GM12872 (cell line): Measurements from ENCODE around the gene ST14.

Experiments used
- TF ChIP-seq, protein P1 (sequence below): IDR thresholded peaks from 3 replicates; pipeline ENCODE4 v1.5.1; 2011; ENCODE audit warnings: low read depth, mild to moderate bottlenecking, low read length, moderate library complexity; ENCODE audit not compliant: insufficient read depth

ST14 gene

DNA sequence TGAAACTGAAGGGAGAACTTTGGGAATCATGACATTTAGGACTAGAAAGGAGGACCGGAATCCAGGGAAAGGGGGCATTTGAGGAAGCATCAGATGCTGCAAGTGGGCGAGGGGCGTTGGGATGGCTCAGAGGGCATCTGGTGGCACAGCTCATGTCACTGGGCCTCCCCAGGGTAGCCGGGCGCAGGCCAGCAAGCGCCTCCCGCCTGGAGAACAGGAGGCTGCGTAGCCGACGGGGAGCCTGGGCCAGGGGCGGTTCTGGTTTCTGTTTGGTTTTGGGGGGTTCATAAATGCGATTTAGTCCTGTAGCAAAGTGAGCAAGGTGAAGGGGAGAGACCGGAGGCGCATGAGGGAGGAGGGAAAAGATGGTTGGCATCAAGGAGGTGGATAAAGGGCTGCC is 443 bp upstream of the ST14 start:
- TF ChIP-seq, protein P1, sequence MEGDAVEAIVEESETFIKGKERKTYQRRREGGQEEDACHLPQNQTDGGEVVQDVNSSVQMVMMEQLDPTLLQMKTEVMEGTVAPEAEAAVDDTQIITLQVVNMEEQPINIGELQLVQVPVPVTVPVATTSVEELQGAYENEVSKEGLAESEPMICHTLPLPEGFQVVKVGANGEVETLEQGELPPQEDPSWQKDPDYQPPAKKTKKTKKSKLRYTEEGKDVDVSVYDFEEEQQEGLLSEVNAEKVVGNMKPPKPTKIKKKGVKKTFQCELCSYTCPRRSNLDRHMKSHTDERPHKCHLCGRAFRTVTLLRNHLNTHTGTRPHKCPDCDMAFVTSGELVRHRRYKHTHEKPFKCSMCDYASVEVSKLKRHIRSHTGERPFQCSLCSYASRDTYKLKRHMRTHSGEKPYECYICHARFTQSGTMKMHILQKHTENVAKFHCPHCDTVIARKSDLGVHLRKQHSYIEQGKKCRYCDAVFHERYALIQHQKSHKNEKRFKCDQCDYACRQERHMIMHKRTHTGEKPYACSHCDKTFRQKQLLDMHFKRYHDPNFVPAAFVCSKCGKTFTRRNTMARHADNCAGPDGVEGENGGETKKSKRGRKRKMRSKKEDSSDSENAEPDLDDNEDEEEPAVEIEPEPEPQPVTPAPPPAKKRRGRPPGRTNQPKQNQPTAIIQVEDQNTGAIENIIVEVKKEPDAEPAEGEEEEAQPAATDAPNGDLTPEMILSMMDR = no peak

DNA sequence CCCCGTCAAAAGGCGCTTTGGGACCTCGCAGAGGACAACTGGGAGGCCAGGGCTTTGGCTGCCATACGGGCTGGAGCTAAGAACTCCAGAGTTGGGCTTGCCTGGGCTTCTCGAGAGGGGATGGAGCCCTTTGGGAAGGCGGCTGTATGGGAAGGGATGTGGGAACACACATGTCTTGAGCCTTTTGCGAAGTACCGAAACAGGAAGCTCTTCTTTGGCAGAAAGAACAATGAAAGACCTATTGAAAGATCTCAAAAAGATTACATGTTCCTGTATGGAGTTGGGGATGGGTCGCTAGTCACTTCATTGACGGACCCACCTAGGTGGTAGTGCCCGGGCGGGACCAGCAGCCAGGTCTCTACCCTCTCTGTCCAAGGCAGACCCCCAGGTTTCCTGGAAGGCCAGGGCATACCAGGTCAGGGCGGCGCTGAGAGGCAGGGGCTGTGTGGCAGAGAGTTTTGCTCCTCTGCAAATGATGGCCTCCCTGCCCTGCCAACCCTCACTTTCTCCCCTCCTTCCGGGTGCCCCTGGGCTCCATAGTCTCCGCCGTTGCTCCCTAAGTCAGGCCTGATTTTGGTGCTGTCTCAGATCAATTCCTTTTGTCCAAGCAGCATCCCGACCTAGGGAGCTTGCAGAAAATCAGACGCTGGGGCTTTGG is 1.0 kb downstream of the ST14 start:
- TF ChIP-seq, protein P1 = no peak

DNA sequence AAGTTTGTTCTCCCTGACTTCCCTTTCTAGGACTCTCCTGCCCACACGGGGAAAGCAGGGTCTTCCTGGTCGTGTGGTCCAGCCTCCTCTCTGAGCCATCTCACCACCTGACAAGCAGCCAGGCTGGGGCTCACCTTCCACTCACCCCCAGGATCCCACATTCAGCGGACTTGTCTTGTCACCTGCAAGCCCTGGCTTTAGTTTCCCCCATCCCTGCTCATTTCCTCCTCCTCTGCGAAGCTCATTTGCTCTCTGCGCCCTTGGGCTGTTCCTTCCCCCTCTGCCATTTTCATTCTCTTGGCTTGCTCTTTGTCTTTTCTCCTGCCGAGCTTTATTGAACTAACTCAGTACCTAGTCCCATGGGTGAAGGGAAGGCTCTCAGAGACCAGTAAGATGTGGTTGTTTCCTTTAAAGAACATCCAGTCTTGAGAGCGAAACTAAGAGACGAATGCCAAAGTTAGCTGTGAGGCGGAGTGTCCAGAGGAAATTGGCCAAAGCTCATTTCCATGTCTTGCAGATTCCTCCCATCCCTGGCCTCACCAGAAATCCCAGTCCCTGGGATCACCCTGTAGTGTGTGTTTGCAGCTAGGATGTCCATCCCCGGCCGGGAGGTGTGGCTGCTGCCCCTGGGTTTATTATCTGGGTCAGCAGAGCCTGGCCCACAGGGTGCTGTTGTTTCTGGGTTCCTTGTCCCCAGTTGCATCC is 2.0 kb downstream of the ST14 start:
- TF ChIP-seq, protein P1 = no peak

DNA sequence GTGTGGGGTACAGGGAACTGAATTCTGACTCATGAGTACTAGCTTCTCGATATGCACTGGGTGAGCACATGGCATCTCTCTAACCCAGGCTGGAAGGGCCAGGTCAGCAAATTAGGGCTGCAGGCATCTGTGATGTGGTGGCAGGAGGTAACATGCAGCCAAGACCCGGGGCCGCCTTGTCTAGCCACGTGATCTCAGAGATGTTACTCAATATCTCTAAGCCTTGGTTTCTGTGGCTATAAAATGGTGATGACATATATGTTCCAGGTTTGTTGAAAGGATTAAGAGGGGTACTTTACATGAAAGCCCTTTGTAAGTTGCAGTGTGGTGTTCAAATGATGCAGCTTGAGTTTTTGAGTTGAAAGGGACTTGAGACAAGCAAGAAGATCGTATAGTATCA is 3.2 kb downstream of the ST14 start:
- TF ChIP-seq, protein P1 = no peak

DNA sequence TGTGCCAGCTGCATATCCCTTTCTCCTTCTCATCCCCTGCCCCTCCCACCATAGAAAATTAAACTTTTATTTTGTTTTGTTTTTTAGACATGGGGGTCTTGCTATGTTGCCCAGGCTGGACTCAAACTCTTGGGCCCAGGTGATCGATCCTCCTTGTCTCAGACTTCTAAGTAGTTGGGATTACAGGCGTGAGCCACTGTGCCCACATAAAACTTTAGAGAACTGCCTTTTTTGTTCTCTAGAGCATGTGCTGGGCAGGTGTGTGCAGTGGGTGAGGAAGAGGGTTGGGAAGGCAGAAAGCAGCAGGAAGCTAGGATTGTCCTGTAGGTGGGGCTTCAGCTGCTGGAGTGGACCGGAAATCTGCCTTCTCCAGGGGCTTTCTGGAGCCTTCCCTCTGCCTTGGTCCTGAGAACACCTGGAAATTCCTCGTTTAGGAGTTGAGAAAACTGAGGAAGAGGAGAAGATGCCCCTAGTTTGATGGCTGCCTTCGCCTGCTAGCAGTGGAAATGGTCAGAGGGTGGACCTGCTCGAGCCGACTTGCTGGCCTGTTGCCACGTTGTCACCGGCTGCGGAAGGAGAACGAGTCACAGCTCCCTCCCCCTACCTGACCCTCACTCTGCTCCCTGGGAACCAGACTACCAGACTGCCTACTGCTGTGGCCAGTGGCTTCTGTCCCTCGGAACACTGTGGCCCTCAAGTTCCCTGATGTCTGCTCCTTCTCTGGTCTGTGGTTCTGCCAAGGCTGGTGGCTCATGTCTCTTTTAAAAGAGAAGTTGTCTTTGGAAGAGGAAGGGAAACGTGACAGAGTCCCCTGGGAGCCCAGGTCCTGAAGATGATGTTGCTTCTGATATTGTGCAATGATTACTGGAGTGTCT is 4.0 kb downstream of the ST14 start:
- TF ChIP-seq, protein P1 = no peak

DNA sequence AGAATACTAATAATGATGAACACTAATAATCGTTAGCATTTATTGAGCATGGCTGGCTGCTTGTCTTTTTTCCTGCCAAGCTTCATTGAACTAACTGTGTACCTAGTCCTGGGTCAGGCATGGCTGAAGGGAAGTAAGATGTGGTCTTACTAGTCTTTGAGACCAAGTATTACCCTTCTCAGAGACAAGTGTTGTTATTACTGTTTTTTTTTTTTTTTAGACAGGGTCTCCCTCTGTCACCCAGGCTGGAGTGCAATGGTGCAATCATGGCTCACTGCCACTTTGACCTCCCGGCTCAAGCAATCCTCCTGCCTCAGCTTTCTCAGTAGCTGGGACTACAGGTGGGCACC is 4.6 kb downstream of the ST14 start:
- TF ChIP-seq, protein P1 = no peak
